A549 (cell line): ENCODE results near the gene UCHL5.
"Not testable (repeated sequence)": the region's sequence is repeated elsewhere in the genome, so short reads cannot be mapped to it uniquely, and the experiment has no call there.

Experiments
- BHLHE40 ChIP-seq: IDR thresholded peaks from 2 replicates; pipeline ENCODE4 v1.6.1; 2012; ENCODE audit warnings: low read depth, low read length, inconsistent platforms
- EP300 ChIP-seq, 2 experiments: fragments of >200 bp; sonication (Bioruptor Twin); formaldehyde crosslinking; IDR thresholded peaks; 2 replicates in 1 of 2; 3 replicates in 1 of 2; pipeline ENCODE4 v1.6.1; 2016 to 2017
- FOSL2 ChIP-seq, 2 experiments: fragments of 450-650 bp in 1 of 2; fragments of >200 bp in 1 of 2; sonication (Bioruptor Twin) in 1 of 2; formaldehyde crosslinking; IDR thresholded peaks; 2 replicates each; pipeline versions ENCODE4 v1.5.0 to v1.6.1; 2016 to 2020; ENCODE audit warnings: mild to moderate bottlenecking in 1 of 2, moderate library complexity in 1 of 2
- GATA3 ChIP-seq: IDR thresholded peaks from 2 replicates; pipeline ENCODE4 v1.6.1; 2012; ENCODE audit warnings: borderline replicate concordance
- JUNB ChIP-seq: fragments of >200 bp; sonication (Bioruptor Twin); formaldehyde crosslinking; IDR thresholded peaks from 2 replicates; pipeline ENCODE4 v1.6.1; 2016
- KDM1A ChIP-seq: fragments of 200-600 bp; sonication (generic); IDR thresholded peaks from 2 replicates; pipeline ENCODE4 v1.6.1; 2016; ENCODE audit warnings: low read depth, mild to moderate bottlenecking
- PHF8 ChIP-seq: fragments of 200-600 bp; sonication (generic); IDR thresholded peaks from 2 replicates; pipeline ENCODE4 v1.6.1; 2016; ENCODE audit warnings: low read depth, mild to moderate bottlenecking, antibody characterized with exemption, moderate library complexity, borderline replicate concordance
- POLR2A ChIP-seq: IDR thresholded peaks from 2 replicates; pipeline ENCODE4 v1.6.1; 2012; ENCODE audit warnings: mild to moderate bottlenecking, low read length
- RCOR1 ChIP-seq: fragments of 150-350 bp; IDR thresholded peaks from 2 replicates; pipeline ENCODE4 v1.6.1; 2014; ENCODE audit warnings: antibody characterized with exemption, low read length, low read depth
- TF ChIP-seq, protein P1 (sequence below): fragments of >200 bp; sonication (Bioruptor Twin); formaldehyde crosslinking; IDR thresholded peaks from 3 replicates; pipeline ENCODE4 v1.5.1; 2016
- TF ChIP-seq, protein P2 (sequence below): fragments of 250-450 bp; sonication (Bioruptor Pico); IDR thresholded peaks from 2 replicates; pipeline ENCODE4 v1.5.0; 2021; ENCODE audit warnings: mild to moderate bottlenecking, moderate library complexity, borderline replicate concordance

DNA sequence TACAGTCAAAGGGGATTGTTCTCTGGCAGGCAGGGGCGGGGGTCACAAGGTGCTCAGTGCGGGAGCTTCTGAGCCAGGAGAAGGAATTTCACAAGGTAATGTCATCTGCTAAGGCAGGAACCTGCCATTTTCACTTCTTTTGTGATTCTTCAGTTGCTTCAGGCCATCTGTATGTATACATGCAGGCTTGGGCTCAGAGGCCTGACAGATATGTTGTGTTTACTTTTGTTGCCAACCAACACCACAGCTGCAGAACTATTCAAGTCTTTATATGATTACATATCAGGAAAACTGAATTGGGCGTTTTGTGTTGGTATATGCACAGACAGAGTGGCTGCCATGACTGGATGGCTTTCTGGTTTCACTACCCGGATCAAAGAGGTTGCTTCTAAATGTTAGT is 78.8 kb downstream of the UCHL5 start:
- not testable (repeated sequence) for TF ChIP-seq EP300 (IDR thresholded peaks at IDR 0.05); KDM1A; PHF8; FOSL2 (IDR thresholded peaks at IDR 0.05); FOSL2 (CRISPR knock-in tag; IDR thresholded peaks at IDR 0.05); BHLHE40; GATA3; RCOR1; POLR2A; JUNB
- TF ChIP-seq, protein P1, sequence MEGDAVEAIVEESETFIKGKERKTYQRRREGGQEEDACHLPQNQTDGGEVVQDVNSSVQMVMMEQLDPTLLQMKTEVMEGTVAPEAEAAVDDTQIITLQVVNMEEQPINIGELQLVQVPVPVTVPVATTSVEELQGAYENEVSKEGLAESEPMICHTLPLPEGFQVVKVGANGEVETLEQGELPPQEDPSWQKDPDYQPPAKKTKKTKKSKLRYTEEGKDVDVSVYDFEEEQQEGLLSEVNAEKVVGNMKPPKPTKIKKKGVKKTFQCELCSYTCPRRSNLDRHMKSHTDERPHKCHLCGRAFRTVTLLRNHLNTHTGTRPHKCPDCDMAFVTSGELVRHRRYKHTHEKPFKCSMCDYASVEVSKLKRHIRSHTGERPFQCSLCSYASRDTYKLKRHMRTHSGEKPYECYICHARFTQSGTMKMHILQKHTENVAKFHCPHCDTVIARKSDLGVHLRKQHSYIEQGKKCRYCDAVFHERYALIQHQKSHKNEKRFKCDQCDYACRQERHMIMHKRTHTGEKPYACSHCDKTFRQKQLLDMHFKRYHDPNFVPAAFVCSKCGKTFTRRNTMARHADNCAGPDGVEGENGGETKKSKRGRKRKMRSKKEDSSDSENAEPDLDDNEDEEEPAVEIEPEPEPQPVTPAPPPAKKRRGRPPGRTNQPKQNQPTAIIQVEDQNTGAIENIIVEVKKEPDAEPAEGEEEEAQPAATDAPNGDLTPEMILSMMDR, result not testable (repeated sequence)
- TF ChIP-seq, protein P2, sequence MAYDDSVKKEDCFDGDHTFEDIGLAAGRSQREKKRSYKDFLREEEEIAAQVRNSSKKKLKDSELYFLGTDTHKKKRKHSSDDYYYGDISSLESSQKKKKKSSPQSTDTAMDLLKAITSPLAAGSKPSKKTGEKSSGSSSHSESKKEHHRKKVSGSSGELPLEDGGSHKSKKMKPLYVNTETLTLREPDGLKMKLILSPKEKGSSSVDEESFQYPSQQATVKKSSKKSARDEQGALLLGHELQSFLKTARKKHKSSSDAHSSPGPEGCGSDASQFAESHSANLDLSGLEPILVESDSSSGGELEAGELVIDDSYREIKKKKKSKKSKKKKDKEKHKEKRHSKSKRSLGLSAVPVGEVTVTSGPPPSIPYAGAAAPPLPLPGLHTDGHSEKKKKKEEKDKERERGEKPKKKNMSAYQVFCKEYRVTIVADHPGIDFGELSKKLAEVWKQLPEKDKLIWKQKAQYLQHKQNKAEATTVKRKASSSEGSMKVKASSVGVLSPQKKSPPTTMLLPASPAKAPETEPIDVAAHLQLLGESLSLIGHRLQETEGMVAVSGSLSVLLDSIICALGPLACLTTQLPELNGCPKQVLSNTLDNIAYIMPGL (CRISPR knock-in tag), result not testable (repeated sequence)
